ENCODE results near the gene HDAC4.

GRCh38 chr2:239255628-239256349 is 145.0 kb downstream of the HDAC4 start:
- TF ChIP-seq CTCF (IDR thresholded peaks at IDR 0.05) = no peak
- TF ChIP-seq REST (IDR thresholded peaks at IDR 0.05; ENCODE audit: insufficient read depth in 1 of 2, low read depth in 2 of 2, low read length in 1 of 2) = no peak
- no peak for TF ChIP-seq POLR2AphosphoS5 (IDR thresholded peaks at IDR 0.05; ENCODE audit: low read depth, low read length)
